Right ventricle myocardium inferior (tissue), 1 donor: Measurements from ENCODE around the gene OTUB1. TPM values are rescaled to one million over a fixed set of nuclear protein-coding genes. Genes with fewer than 3 reads are reported as not detected.

Experiments used
- ATAC-seq: fragments of 200-7000 bp; cut with Tn5 transposase; one replicate; pipeline ENCODE4 v1.9.1; 2020; ENCODE audit warnings: mild to moderate bottlenecking, moderate library complexity
- DNase-seq: peaks from one replicate; pipeline ENCODE4 v3.0.0; 2021; ENCODE audit errors: missing footprints
- intact Hi-C: fragments of 100-400 bp; cut with DNase I; formaldehyde crosslinking; loops from one replicate; pipeline ENCODE4 v1.11.0; 2022
- total RNA-seq: library from RNA; stranded (reverse); fragmentation: NEBNext Ultra II Directional; extraction: Animal tissue kit (Norgen Biotek cat#: 25700); gene quantifications from one replicate; pipeline ENCODE4 v1.2.1, GENCODE V29; 2021
- donor health status: DM: no; HTN: yes; CAD: no; lungs with severe emphysema.

OTUB1 gene
- total RNA-seq, 1 donor from 2014 or later, result 55.6 TPM

DNA sequence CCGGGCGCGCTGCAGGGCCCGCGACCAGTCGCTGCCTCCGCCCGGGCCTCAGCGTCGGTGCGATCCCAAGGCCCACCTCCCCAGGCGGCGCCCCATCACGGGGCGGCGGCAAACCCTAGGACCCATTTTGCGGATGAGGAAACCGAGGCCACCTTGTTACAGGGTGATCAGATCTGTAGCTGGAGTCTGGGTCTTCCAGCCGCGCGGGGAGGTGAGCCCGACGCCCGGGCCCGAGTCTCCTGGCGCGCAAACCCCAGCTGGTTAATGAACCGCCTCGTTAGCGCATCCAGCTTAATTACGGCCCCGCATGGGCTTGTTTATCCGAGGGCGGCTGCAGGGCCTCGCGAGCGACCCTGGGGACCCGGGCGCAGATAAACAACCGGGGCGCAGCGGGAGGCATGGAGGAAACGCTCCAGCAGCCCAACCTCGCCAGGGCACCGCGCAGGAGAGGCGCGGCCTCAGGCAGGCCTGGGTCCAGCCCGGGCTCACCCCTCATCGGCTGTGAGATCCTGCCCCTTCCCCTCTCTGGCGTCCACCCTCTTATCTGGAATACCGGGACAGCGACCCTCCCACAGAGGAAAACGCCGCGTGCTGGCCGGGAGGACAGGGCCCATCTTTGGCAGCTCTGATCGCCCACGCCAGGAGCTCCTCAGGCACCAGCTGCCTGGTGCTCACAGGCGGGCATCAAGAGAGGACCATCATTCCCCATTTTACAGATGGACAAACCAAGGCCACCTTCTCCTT, 14.7 kb downstream of the OTUB1 start:
- DNase-seq, result no peak
- ATAC-seq, result peak; percentile 10
- intact Hi-C loops, result loop anchor here (1.0 kb wide), 1 partner anchor 147 kb away; no protein-coding TSS in a partner anchor

DNA sequence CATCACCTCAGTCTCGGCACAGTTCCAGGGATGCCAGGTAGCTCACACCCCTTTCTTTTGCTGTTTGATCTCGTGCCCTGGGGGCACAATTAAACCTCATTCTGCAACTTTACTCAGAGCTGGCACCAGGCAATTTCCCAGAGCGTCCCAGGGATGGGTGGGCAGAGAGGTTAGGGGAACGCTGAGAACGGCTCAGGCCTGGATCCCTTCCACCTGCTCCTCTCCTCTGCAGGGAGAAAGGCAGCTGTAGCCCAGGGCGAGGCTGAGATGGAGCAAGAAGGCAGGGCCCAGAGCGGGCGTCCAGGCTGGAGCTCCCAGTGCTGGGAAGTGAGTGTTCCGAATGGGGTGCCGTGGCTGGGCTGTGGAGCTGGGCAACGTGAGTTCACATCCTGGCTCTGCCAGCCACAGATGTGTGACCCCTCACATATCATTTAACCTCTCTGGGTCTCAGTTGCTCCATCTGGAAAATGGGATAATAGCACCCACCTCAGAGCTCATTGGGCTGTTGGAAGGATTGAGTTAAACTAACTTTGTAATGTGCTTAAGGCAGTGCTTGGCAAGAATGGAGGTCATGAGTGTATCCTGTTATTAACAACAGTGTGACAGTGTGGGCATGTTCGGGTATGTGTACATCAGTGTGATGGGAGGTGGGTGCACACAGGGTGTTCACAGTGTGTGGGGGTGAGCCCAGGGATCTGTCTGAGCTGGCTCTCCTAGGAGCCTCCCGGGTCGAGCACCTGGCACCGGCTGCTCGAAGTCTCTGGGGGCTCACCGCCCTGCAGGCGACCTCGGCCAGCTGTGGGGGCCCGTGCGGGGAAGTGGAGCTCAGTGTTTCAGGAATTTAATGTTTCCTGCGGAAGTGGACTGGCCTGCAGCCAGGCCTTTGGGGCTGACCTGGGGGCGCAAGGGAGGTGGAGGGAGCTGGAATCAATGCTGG, 15.5 kb downstream of the OTUB1 start:
- DNase-seq (no peak), ATAC-seq (no peak)
- intact Hi-C loops, result no loop called here

DNA sequence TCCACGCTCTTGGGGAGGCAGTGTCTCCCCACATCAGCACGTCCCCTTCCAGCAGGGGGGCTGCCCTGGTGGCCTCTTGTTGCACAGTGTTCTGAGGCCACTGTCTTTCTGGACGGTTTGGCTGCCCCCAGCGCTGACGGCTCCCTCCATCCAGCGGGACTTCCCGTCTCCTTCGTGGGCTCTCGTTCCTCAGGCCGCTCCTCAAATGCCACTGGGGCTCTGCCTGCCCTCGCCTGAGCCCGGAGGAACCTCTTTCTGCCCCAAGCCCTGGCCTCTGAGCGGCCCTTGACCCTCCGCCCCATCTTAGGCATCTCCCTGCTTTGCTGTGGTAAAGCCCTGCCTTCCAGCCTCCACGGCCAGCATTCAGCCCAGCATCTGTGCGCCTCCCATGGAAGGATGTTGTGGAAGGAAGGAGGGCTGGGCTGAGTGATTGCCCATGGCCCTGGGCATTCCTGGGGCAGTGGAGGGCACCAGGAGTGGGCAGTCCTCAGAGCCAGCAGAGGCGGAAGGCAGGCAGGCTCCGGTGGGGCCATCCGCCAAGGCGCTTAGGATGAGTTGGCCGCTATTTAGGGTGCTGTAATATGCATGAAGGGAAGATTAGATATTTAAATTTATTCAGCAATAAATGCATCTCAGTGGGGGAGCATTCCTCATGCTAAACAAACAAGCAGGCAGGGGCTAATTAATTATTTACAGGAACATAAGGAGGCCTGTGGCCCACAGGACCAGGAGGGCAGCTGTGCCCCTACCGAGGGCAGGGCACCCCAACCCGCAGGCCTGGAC, 17.8 kb downstream of the OTUB1 start:
- intact Hi-C loops, result no loop called here
- ATAC-seq, result no peak
- DNase-seq, result no peak

DNA sequence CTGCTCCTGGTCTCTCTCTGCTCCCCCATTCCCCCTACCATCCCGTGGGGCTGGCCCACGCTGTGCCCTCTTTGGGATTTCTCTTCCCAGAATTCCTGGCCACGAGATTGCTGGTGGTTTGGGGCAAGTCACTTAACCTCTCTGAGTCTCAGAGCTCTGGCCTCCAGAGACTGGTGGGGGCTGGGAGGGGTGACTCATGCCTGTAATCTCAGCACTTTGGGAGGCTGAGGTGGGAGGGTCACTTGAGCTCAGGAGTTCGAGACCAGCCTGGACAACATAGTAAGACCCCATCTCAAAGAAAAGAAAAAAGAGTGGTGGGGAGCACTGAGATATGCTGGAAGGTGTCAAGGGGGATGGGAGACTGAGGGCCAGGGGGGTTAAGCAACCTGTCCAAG, 18.3 kb downstream of the OTUB1 start:
- intact Hi-C loops, result no loop called here
- no peak for ATAC-seq
- DNase-seq, result no peak

DNA sequence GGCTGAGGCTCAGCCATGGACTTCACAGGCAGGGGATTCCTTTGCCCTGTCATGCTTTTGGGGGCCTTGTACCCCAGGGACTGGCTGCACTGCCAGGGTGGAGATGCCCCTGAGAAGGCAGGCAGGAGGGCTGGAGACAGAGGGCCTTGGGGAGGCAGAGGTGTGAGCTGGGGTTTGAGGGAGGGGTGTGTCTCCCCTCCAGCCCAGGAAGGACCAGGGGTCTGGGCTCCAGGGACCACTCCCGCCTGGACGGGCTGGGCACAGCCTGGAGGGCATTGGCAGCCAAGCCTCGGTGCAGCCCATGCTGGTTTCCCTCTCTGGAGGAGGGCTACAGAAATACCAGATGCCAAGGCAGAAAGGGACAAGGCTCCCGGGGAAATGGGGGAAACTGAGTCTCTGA, 19.5 kb downstream of the OTUB1 start:
- intact Hi-C loops, result no loop called here
- ATAC-seq (no peak), DNase-seq (no peak)

DNA sequence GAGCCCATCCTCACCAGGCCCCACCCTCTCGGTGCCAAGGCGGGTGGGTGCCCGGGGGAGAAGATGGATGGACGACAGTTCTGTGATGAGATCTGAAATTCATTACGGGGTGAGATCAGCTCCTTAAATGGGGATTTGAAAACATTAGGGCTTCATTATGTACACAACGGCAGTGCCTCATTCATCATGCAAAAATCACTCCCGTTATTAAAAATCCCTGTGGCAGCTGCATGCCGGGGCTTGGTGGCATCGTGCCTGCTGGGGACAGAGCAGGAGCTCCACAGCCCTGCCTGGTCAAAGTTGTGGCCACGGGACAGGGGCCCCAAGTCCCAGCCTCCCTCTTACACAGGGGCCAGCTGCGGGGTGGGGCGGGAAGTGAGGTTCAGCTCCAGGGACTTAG, 20.2 kb downstream of the OTUB1 start:
- no peak for DNase-seq
- intact Hi-C loops, result no loop called here
- no peak for ATAC-seq

DNA sequence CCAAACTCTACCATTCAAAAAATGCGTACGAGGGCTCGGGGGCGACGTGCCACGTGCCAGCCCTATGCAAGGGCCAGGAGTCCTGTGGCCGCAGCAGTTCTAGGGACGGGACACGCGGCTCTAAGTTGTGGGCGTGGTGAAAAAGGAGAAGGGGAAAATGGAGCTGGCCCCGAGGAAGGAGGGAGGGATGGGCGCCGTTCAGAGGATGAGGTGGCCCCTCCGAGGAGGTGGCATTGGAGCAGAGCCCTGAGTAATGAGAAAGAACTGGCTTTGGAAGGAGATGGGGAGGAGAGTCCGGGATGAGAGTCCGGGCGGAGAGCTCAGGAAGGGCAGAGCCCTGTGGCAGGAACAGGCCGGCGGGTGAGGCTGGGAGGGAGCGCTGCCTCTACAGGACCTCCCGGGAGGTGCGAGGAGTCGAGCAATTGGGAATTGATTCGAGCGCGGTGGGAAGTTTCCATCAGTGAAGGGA, 21.0 kb downstream of the OTUB1 start:
- intact Hi-C loops, result no loop called here
- DNase-seq (no peak), ATAC-seq (peak; percentile 39)

DNA sequence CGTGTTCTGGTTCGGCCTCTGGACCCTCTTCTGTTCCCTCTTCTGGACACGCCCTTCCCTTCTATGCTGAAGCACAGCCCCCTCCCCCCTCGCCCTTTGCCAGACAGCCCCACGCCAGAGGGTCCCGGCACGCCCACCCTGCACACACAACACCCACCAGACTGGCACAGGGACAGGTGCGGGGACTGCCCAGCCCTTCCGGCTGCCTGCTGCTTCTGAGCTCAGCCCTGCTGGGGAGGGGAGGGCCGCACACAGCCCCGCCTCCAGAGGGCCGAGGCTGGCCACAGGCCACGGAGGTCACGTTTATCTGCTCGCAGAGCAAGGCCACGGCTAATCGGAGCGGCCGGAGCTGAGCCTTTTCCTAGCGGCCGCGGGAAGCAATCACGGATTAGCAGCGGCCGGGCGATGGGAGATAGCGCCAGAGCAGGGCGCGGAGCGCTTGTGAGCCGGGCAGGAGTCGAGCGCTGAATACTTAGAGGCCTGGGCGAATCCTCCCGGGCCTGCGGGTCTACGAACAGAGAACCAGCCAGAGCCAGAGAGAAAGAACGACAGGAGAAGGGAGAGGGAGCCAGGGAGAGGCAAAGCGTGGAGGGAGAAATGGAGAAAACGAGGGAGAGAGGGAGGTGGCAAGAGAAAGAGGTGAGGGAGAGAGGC, 21.5 kb downstream of the OTUB1 start:
- ATAC-seq, result peak; percentile 90
- DNase-seq, result peak; percentile 91
- intact Hi-C loops, result no loop called here

DNA sequence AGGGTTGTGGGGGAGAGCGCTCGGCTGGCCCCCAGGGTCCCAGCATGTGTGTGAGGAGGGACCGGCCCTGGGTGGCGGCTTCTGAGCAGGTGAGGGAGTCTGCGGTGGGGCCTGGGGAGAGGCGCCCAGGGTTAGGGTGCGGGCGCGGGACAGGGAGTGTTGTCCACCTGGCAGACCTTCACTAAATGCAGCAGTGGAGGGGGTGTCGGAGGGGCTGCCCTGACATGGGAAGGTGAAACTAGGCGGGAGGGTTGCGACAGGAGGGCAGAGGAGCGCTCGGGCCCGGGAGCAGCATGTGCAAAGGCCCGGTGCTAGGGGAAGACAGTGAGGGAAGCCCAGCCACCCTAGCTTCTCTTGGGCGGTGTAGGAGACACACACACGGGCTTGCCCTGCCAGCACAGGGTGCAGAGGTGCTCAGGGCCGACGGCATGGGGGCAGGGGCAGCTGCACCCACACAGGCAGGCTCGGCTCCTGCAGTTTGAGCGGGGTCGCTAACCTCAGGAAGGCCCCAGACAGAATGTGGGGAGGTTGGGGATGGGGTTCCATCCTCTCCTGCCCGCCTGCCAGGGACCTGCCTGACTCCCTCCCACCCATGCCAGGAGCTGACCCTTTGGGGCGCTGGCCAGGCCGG, 22.2 kb downstream of the OTUB1 start:
- intact Hi-C loops, result no loop called here
- peak; percentile 2 for ATAC-seq

DNA sequence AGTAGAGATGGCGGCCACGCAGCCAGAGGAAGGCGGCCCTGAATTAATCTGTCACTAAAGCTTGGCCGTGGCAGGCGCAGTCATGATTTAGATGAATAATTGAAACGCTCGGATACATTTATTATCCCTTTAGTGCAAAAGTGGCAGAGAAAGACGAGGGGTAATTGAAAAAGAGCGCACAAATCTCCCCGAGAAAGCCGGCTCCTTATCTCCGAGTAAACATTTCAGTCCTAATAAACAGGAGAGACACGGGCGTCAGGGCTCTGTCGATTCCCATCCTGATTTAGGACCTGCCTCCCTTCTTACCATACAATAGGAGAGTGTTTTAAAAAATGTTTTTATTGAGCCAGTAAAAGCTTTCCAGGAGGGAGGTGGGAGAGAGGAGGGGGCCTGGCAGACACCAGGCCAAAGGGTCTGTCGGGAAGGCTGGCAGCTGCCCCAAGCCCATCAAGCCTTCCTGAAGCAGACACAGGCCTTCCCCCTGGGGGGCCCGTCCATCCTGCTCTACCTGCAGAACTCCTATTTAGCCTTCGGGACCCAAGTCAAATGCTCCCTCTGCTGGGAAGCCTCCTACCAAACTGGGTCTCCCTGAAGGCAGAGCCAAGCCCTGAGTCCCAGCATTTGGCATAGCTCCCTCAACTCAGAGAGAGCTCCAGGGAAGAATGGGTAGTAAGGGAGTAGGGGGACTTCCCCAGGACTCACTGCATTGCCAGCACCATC, 22.8 kb downstream of the OTUB1 start:
- intact Hi-C loops, result no loop called here
- DNase-seq, result no peak

More for the DNA sequence above, 22.2 kb downstream of the OTUB1 start:
- DNase-seq, result no peak

DNA sequence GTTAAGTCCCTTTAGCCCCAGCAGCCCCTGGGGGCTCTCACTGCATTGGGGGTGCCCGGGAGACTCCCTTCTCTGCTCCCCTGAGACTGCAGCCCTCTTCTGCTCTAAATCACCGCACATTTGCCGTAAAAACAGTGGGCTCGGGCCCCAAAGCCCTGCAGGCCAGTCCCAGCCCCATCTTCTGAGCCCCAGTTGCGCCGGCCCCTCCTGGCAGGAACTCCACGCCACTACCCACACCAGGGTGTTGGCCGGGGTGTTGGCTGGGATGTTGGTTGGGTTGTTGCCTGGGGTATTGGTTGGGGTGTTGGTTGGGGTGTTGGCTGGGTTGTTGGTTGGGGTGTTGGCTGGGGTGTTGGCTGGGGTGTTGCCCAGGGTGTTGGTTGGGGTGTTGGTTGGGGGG, 23.5 kb downstream of the OTUB1 start:
- DNase-seq (no peak), ATAC-seq (no peak)
- intact Hi-C loops, result no loop called here

More for the DNA sequence above, 22.8 kb downstream of the OTUB1 start:
- ATAC-seq, result no peak

DNA sequence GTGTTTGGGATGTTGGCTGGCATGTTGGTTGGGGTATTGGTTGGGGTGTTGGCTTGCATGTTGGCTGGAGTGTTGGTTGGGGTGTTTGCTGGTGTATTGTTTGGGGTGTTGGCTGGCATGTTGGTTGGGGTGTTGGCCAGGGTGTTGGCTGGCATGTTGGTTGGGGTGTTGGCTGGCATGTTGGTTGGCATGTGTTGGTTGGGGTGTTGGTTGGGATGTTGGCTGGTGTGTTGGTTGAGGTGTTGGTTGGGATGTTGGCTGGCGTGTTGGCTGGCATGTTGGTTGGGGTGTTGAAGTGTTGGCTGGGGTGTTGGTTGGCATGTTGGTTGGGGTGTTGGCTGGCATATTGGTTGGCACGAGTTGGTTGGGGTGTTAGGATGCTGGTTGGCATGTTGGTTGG, 24.5 kb downstream of the OTUB1 start:
- no peak for DNase-seq
- no peak for ATAC-seq
- intact Hi-C loops, result no loop called here

DNA sequence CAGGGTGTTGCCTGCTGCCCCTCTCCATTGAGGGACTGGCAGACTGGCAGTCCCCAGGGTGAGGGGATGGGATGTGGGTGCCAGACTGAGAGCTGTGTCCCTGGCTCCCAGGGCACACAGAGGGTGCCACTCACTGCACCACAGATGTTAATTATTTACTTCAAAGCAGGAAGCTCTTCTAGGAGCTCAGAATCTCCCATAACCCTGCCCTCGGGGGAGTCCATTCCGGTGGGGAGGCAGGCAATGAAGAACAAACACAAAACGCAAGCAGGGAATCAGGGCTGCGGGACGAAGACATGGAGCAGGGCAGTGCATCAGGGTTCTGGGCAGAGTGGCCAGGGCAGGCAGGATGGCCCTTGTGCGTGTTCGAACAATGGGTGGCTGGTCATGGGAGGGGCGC, 25.1 kb downstream of the OTUB1 start:
- intact Hi-C loops, result no loop called here
- no peak for DNase-seq
- no peak for ATAC-seq

DNA sequence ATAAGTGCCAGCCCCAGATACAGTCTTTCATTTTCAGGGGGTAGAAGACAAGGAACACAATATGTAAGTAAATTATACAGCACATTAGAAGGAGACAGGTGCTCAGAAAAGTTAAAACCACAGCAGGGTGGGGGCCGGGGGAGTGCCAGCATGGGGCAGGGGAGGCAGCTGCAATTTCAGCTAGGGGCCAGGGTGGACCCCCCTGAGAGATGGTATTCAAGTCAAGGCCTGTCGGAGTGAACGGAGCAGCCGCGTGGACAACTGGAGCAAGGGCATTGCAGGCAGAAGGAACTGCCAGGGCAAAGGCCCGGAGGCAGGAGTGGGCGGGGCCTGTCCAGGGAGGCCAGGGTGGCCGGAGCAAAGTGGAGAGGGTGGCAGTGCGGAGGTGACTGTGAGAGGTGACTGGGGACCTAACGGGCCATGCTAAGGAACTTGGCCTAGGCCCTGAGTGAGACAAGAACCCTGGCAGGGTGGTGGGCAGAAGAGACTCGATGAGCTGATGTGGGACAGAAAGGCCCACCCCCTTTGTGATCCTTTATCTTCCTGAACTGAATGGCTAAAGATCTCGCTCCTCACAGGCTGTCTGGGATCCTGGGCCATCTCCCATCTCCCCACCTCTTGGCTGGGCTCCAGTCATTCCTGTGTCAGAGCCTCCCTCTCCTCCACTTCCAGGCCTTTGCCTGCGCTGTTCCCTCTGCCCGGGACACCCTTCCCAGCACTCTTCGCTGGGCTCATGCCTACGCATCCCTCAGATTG, 27.1 kb downstream of the OTUB1 start:
- DNase-seq, result no peak
- intact Hi-C loops, result no loop called here
- ATAC-seq, result no peak

DNA sequence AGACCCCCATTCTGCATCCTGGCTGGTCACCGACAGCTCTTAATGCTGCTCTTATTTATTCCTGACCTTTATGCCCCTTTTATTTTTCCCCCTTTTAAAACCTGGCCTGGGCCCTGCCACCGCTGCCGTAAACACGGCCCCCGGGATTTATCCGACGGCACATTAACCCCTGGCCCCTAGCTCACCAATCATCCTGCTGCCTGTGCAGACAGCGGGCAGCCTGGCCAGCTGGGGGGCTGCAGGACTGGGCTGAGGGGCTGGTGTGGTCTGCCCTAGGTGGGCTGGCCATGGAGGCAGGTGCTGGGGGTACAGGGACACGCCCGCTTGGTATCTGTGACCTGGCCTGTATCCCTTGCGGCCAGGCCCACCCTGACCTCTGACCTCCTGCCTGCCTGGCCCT, 28.1 kb downstream of the OTUB1 start:
- no peak for ATAC-seq
- intact Hi-C loops, result no loop called here
- DNase-seq, result no peak

DNA sequence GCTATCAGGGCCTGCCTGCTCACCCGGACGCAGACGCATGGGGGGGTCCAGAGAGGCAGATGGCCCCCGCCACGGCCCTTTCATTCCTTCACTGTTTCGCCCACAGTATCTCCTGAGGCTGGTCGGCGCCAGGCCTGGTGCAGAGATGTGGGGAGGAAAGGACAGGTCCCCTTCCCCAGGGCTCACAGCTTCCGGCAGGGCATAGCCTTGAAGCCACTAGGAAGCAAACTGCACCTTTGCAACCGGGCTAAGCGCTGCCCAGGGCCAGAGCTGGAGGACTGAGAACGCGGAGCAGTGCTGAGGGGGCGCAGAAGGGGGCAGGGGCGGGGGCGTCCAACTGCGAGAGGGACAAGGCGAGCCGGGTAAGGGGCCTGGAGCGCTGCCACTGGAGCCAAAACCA, 29.3 kb downstream of the OTUB1 start:
- DNase-seq, result no peak
- no peak for ATAC-seq
- intact Hi-C loops, result no loop called here
